ENCODE results near the gene SYNM. TPM values are rescaled to one million over a fixed set of nuclear protein-coding genes. Genes with fewer than 3 reads are reported as not detected.
A peak's percentile ranks its signal among the peaks of the same experiment; 100 is the strongest.

Gene SYNM
- total RNA-seq, 4 donors from 2014 or later: 6.0 to 38.5 (median 15.6) TPM

DNA sequence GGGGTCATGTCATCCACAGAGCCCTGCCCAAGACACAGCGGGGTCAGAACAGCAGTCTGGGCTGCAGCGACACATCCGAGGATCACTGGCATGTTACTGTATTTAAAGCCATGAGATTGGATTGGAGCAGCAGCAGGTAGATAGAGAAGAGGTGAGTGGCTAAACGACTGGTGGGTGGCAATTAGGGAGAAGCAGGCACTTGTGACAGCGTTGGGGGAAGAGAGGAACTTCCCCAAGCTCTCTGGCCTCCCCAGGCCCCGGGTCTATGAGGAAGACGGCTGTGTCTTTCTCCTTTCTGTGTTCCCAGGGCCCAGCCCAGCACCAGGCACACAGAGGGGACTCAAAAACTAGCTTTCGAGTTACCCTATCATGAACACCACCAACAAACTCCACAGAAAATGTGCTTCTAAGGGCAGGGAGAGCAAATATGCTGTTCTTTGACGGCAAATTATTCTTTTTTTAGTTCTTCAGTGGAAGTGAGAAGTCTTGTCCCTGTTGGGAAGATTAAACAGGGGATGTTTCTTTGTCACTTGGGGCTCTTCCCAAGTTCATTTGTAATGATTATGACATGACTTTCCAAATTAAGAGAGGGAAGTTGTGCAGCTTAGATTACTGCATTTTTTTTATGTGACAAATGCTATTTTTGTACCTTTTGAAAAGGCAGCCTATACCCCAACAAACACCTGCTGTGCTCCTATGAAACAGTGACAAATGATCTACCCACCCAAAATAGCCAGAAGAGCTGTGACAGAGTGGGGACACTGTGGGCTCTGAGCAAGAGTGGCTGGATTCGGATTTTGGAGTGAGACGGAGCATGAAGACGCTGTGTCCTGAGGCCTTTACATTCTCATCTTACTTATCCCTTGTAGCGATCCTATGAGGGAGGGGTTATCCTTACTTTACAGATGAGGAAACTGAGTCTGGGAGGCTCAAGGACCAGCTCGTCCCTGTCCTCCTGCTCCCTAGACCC is 7.2 kb upstream of the SYNM start:
- TF ChIP-seq POLR2A (IDR thresholded peaks at IDR 0.05): no peak
- TF ChIP-seq, protein P1, sequence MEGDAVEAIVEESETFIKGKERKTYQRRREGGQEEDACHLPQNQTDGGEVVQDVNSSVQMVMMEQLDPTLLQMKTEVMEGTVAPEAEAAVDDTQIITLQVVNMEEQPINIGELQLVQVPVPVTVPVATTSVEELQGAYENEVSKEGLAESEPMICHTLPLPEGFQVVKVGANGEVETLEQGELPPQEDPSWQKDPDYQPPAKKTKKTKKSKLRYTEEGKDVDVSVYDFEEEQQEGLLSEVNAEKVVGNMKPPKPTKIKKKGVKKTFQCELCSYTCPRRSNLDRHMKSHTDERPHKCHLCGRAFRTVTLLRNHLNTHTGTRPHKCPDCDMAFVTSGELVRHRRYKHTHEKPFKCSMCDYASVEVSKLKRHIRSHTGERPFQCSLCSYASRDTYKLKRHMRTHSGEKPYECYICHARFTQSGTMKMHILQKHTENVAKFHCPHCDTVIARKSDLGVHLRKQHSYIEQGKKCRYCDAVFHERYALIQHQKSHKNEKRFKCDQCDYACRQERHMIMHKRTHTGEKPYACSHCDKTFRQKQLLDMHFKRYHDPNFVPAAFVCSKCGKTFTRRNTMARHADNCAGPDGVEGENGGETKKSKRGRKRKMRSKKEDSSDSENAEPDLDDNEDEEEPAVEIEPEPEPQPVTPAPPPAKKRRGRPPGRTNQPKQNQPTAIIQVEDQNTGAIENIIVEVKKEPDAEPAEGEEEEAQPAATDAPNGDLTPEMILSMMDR (IDR thresholded peaks at IDR 0.05): no peak
- Histone ChIP-seq H3K9me3 (no peaks in the 10 kb centered on the region), H3K4me3 (no peak overlapping the region), H3K27me3 (peaks cover 0 to 5% of the 10 kb centered on the region in 2 donors), H3K4me1 (peaks cover 0 to 7% (median 3%) of the 10 kb centered on the region in 4 donors), H3K36me3 (no peaks in the 10 kb centered on the region), H3K27ac (no peak overlapping the region)
- no peak for DNase-seq

DNA sequence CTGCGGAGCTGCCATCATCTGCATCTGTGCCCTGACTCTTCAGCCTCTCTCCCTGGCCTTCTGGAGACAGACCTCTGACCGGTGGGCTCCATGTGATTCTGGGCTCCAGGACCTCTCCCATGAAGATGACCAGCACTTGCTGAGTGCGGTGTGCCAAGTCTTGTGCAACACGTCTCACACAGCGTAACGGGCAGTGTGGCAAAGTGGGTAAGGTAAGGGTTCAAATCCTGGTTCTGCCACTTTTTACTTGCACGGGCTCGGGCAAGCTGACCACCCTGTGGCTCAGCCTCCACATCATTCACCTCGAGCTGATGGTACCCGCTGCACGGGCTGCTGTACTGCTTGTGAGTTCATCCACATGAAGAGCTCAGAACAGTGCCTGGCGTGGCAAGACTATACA is 6.5 kb upstream of the SYNM start:
- Histone ChIP-seq H3K9me3 (no peaks in the 10 kb centered on the region), H3K4me3 (no peak overlapping the region), H3K4me1 (peaks cover 0 to 7% (median 3%) of the 10 kb centered on the region in 4 donors), H3K27ac (no peak overlapping the region), H3K27me3 (peaks cover 0 to 5% of the 10 kb centered on the region in 2 donors), H3K36me3 (no peaks in the 10 kb centered on the region)
- TF ChIP-seq POLR2A (IDR thresholded peaks at IDR 0.05): no peak
- TF ChIP-seq, protein P1 (IDR thresholded peaks at IDR 0.05): no peak
- DNase-seq: no peak

DNA sequence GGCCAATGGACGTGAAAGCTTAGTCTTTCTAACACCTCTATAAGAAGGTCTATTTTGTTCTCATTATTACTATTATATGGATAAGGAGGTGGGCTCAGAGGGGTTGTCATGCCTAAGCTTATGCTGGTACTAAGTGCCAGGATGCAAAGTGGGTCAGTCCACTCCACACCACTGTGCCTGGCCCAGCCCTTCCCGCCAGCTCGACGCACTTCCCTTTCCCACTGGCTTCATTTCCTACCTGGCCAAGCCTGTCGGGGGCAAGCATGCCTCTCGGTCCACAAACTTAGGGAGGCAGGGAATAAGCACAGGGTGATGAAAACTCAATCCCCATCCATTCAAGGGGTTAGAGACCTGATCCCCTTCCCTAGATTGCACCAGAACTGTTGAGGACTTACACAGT is 5.9 kb upstream of the SYNM start:
- H3K4me3 ChIP-seq: no peak overlapping the region
- peaks cover 0 to 7% (median 3%) of the 10 kb centered on the region in 4 donors for H3K4me1 ChIP-seq
- DNase-seq: no peak
- peaks cover 0 to 5% of the 10 kb centered on the region in 2 donors for H3K27me3 ChIP-seq
- no peak overlapping the region for H3K27ac ChIP-seq
- no peaks in the 10 kb centered on the region for H3K9me3 ChIP-seq
- no peaks in the 10 kb centered on the region for H3K36me3 ChIP-seq
- TF ChIP-seq, protein P1 (IDR thresholded peaks at IDR 0.05): no peak
- no peak for TF ChIP-seq POLR2A (IDR thresholded peaks at IDR 0.05)

DNA sequence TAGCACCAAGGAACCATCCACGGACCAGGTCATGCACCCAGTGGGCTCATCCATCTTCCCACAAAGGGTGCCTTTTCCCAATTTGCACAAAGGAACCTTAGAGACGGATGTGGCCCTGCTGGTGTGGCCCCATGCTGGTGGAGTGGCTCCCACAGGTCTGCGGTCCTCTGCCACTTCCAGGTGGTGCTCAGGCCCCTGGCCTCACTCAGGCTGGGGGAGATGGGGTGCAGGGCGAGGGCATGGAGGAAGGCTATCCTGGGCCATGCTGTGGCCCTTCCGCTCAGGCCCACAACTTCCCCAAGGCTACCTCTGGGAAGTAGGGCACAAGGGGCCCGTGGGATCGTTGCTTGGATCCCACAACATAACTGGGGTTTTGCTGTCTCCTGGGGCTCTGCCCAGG is 5.2 kb upstream of the SYNM start:
- no peak for TF ChIP-seq POLR2A (IDR thresholded peaks at IDR 0.05)
- TF ChIP-seq, protein P1 (IDR thresholded peaks at IDR 0.05): no peak
- peaks cover 0 to 5% of the 10 kb centered on the region in 2 donors for H3K27me3 ChIP-seq
- no peak for DNase-seq
- H3K36me3 ChIP-seq: no peaks in the 10 kb centered on the region
- H3K4me1 ChIP-seq: peaks cover 0 to 9% (median 3%) of the 10 kb centered on the region in 4 donors
- no peak overlapping the region for H3K4me3 ChIP-seq
- H3K9me3 ChIP-seq: no peaks in the 10 kb centered on the region
- no peak overlapping the region for H3K27ac ChIP-seq

DNA sequence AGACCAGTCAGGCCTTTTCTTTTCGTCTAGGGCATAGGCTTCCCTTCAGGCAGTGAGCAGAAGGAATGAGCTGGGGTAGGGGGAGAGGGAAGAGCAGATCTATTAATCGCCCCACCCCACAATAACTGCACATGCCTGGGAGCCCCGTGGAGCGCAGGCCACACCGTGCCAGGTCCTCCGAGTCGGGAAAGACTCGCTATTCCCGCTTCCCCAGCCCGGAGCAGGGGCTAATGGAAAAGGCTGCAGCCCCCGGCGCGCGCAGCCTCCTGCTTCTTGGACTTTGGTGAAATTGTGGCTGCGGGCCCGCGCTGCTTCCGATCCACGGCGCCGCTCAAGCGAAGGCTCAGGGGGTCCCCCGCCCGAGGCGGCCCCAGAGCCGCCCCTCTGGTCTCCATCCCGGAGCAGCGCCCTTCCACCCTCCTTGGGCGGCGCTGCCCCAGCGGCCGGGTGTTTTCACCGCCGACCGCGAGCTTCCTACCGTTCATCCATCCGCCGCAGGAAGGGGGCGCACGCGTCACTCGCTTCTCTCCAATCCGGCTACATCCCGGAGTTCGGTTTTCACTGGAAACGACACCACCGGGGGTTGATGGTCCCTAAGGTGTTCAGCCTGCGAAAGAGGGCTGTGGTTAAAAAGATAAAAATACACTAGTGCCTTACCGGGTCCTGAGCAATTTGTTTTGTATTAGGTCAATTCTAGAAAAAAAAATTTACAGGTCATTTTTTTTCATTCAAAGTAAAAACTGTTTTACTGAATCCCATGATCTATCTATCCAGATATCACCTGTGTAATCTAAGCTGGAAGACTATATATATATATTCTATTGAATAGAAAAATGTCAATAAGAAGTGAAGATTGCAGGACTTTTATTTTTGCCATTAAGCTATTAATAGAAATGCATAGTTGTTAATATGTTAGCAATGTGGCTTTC is 4.4 kb upstream of the SYNM start:
- TF ChIP-seq, protein P1 (IDR thresholded peaks at IDR 0.05): peak in 4 of 6 experiments; percentile 52 to 77 (median 68)
- no peak for TF ChIP-seq POLR2A (IDR thresholded peaks at IDR 0.05)
- Histone ChIP-seq H3K36me3 (no peaks in the 10 kb centered on the region), H3K9me3 (no peaks in the 10 kb centered on the region), H3K27me3 (peaks cover 0 to 5% of the 10 kb centered on the region in 2 donors), H3K4me3 (peak overlapping the region in 2 of 4 donors; percentile 29 to 42), H3K27ac (no peak overlapping the region), H3K4me1 (peaks cover 0 to 16% (median 4%) of the 10 kb centered on the region in 4 donors)
- peak; percentile 24 to 86 (median 77) for DNase-seq

All from Peyer's patch (tissue), 4 donors.